ENCODE results near the gene NEUROD2. TPM values are rescaled to one million over a fixed set of nuclear protein-coding genes. Genes with fewer than 3 reads are reported as not detected.

NEUROD2 gene
- total and polyA plus RNA-seq, 10 of the 15 experiments (the other 5 are each of a cell fraction or from before 2014, with no cell fraction given) = not detected

DNA sequence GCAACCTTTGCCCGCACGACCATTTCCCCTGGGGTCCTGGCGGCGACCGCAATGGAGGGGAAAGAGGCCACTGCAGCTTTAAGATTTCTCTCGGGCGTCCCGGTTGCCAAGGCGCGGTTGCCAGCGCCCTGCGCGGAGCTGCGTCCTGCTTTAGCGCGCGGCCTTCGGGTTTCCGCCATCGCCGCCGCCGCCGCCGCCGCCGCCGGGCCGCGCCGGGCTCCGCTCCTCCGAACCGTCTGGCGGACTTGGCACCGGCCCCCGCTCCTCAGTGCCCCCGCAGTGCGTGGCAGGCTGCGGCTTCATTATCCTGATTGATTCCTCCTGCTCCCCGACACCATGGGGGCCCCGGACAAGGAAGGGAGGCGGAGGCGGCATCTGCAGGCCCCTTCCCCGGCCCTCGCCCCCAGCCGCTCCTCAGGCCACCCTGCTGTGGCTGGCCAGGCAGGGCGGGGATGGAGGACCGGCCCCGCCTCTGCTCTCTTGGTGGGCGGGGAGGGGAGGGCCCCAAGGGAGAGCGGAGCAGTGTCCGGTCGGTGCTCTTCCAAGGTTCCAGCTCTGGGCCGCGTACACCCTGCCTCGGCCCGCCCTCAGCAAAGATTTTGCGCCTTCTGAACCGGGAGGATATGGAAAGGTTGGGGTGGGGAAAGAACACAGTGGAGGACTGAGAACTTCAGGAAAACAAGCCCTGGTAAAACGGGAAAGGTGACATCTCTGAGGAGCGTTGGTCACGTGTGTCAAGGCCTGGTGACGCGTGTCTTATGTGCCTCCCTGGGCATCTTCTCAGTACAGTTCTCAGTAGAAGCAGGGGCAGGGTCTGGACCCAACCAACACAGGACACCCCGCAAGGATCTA, 34.0 kb downstream of the NEUROD2 start (continued):
- TF ChIP-seq, protein P1, sequence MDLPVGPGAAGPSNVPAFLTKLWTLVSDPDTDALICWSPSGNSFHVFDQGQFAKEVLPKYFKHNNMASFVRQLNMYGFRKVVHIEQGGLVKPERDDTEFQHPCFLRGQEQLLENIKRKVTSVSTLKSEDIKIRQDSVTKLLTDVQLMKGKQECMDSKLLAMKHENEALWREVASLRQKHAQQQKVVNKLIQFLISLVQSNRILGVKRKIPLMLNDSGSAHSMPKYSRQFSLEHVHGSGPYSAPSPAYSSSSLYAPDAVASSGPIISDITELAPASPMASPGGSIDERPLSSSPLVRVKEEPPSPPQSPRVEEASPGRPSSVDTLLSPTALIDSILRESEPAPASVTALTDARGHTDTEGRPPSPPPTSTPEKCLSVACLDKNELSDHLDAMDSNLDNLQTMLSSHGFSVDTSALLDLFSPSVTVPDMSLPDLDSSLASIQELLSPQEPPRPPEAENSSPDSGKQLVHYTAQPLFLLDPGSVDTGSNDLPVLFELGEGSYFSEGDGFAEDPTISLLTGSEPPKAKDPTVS (IDR thresholded peaks at IDR 0.05; ENCODE audit: low read depth, low read length) = no peak
- TF ChIP-seq, protein P2, sequence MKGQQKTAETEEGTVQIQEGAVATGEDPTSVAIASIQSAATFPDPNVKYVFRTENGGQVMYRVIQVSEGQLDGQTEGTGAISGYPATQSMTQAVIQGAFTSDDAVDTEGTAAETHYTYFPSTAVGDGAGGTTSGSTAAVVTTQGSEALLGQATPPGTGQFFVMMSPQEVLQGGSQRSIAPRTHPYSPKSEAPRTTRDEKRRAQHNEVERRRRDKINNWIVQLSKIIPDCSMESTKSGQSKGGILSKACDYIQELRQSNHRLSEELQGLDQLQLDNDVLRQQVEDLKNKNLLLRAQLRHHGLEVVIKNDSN (IDR thresholded peaks at IDR 0.05; ENCODE audit: borderline replicate concordance, extremely low read length, insufficient read depth, low read depth, low read length) = peak; percentile 38
- TF ChIP-seq, protein P3, sequence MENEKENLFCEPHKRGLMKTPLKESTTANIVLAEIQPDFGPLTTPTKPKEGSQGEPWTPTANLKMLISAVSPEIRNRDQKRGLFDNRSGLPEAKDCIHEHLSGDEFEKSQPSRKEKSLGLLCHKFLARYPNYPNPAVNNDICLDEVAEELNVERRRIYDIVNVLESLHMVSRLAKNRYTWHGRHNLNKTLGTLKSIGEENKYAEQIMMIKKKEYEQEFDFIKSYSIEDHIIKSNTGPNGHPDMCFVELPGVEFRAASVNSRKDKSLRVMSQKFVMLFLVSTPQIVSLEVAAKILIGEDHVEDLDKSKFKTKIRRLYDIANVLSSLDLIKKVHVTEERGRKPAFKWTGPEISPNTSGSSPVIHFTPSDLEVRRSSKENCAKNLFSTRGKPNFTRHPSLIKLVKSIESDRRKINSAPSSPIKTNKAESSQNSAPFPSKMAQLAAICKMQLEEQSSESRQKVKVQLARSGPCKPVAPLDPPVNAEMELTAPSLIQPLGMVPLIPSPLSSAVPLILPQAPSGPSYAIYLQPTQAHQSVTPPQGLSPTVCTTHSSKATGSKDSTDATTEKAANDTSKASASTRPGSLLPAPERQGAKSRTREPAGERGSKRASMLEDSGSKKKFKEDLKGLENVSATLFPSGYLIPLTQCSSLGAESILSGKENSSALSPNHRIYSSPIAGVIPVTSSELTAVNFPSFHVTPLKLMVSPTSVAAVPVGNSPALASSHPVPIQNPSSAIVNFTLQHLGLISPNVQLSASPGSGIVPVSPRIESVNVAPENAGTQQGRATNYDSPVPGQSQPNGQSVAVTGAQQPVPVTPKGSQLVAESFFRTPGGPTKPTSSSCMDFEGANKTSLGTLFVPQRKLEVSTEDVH (IDR thresholded peaks at IDR 0.05; ENCODE audit: low read depth, partially characterized antibody) = no peak
- TF ChIP-seq YBX1 (IDR thresholded peaks at IDR 0.05) (no peak), DPF2 (IDR thresholded peaks at IDR 0.05) (peak; percentile 46; the same call in 1 of the 2 replicates), MXI1 (IDR thresholded peaks at IDR 0.05; ENCODE audit: low read depth, low read length) (peak; percentile 27; the same call in 1 of the 2 replicates), LARP7 (IDR thresholded peaks at IDR 0.05) (peak; percentile 48; the same call in 1 of the 2 replicates), GATAD2B (conservative IDR thresholded peaks at IDR 0.05; ENCODE audit: low read depth) (peak; percentile 54)
- TF ChIP-seq, protein P4, sequence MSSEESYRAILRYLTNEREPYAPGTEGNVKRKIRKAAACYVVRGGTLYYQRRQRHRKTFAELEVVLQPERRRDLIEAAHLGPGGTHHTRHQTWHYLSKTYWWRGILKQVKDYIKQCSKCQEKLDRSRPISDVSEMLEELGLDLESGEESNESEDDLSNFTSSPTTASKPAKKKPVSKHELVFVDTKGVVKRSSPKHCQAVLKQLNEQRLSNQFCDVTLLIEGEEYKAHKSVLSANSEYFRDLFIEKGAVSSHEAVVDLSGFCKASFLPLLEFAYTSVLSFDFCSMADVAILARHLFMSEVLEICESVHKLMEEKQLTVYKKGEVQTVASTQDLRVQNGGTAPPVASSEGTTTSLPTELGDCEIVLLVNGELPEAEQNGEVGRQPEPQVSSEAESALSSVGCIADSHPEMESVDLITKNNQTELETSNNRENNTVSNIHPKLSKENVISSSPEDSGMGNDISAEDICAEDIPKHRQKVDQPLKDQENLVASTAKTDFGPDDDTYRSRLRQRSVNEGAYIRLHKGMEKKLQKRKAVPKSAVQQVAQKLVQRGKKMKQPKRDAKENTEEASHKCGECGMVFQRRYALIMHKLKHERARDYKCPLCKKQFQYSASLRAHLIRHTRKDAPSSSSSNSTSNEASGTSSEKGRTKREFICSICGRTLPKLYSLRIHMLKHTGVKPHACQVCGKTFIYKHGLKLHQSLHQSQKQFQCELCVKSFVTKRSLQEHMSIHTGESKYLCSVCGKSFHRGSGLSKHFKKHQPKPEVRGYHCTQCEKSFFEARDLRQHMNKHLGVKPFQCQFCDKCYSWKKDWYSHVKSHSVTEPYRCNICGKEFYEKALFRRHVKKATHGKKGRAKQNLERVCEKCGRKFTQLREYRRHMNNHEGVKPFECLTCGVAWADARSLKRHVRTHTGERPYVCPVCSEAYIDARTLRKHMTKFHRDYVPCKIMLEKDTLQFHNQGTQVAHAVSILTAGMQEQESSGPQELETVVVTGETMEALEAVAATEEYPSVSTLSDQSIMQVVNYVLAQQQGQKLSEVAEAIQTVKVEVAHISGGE (CRISPR knock-in tag; IDR thresholded peaks at IDR 0.05) = no peak
- TF ChIP-seq, protein P5, sequence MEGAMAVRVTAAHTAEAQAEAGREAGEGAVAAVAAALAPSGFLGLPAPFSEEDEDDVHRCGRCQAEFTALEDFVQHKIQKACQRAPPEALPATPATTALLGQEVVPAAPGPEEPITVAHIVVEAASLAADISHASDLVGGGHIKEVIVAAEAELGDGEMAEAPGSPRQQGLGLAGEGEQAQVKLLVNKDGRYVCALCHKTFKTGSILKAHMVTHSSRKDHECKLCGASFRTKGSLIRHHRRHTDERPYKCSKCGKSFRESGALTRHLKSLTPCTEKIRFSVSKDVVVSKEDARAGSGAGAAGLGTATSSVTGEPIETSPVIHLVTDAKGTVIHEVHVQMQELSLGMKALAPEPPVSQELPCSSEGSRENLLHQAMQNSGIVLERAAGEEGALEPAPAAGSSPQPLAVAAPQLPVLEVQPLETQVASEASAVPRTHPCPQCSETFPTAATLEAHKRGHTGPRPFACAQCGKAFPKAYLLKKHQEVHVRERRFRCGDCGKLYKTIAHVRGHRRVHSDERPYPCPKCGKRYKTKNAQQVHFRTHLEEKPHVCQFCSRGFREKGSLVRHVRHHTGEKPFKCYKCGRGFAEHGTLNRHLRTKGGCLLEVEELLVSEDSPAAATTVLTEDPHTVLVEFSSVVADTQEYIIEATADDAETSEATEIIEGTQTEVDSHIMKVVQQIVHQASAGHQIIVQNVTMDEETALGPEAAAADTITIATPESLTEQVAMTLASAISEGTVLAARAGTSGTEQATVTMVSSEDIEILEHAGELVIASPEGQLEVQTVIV (IDR thresholded peaks at IDR 0.05; ENCODE audit: borderline replicate concordance, partially characterized antibody) = no peak
- TF ChIP-seq, protein P6, sequence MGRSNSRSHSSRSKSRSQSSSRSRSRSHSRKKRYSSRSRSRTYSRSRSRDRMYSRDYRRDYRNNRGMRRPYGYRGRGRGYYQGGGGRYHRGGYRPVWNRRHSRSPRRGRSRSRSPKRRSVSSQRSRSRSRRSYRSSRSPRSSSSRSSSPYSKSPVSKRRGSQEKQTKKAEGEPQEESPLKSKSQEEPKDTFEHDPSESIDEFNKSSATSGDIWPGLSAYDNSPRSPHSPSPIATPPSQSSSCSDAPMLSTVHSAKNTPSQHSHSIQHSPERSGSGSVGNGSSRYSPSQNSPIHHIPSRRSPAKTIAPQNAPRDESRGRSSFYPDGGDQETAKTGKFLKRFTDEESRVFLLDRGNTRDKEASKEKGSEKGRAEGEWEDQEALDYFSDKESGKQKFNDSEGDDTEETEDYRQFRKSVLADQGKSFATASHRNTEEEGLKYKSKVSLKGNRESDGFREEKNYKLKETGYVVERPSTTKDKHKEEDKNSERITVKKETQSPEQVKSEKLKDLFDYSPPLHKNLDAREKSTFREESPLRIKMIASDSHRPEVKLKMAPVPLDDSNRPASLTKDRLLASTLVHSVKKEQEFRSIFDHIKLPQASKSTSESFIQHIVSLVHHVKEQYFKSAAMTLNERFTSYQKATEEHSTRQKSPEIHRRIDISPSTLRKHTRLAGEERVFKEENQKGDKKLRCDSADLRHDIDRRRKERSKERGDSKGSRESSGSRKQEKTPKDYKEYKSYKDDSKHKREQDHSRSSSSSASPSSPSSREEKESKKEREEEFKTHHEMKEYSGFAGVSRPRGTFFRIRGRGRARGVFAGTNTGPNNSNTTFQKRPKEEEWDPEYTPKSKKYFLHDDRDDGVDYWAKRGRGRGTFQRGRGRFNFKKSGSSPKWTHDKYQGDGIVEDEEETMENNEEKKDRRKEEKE (IDR thresholded peaks at IDR 0.05) = no peak

All from GM12878 (cell line).